ENCODE results near the gene VENTX.

Gene VENTX

GRCh38 chr10:133237588-133238465 lies at the start of gene VENTX:
VENTX (plus strand) TSS chr10:133237855; CDS start chr10:133237915, 60 bp downstream.
- DNase-seq = no peak

GRCh38 chr10:133187906-133188681 lies 49.6 kb upstream of the VENTX start:
- DNase-seq = no peak

GRCh38 chr10:133189256-133189655 lies 48.4 kb upstream of the VENTX start:
- no peak for DNase-seq

GRCh38 chr10:133189726-133190125 lies 47.9 kb upstream of the VENTX start:
- DNase-seq = no peak

GRCh38 chr10:133190225-133190624 lies 47.4 kb upstream of the VENTX start:
- DNase-seq = no peak

- DNase-seq = no peak
These were observed 46.0 kb upstream of the VENTX start for GRCh38 chr10:133191651-133192050.

GRCh38 chr10:133194151-133194550 lies 43.5 kb upstream of the VENTX start:
- DNase-seq = no peak

- no peak for DNase-seq
These were observed 42.6 kb upstream of the VENTX start for GRCh38 chr10:133195096-133195495.

- no peak for DNase-seq
These were observed 42.0 kb upstream of the VENTX start for GRCh38 chr10:133195611-133196010.

- no peak for DNase-seq
These were observed 41.3 kb upstream of the VENTX start for GRCh38 chr10:133196221-133196915.

GRCh38 chr10:133196936-133197758 lies 40.5 kb upstream of the VENTX start:
- DNase-seq = no peak

GRCh38 chr10:133197786-133198185 lies 39.9 kb upstream of the VENTX start:
- DNase-seq = no peak

GRCh38 chr10:133198206-133198605 lies 39.4 kb upstream of the VENTX start:
- DNase-seq = no peak

GRCh38 chr10:133198621-133199487 lies 38.8 kb upstream of the VENTX start:
- no peak for DNase-seq

GRCh38 chr10:133199488-133199885 lies 38.2 kb upstream of the VENTX start:
- no peak for DNase-seq

GRCh38 chr10:133199992-133200611 lies 37.6 kb upstream of the VENTX start:
- DNase-seq = no peak

- no peak for DNase-seq
These were observed 37.0 kb upstream of the VENTX start for GRCh38 chr10:133200621-133201031.

- no peak for DNase-seq
These were observed 36.3 kb upstream of the VENTX start for GRCh38 chr10:133201151-133201947.

GRCh38 chr10:133201948-133202725 lies 35.5 kb upstream of the VENTX start:
- DNase-seq = no peak

Data from DMS 273 treated with DMSO at 0.1 percent for 48 hours (cell line).